ENCODE measurements around the gene KDM1B.

KDM1B gene

GRCh38 chr6:18269253-18269652 lies 114.0 kb downstream of the KDM1B start:
- TF ChIP-seq CTCF (IDR thresholded peaks at IDR 0.05) (no peak), ZFX (IDR thresholded peaks at IDR 0.05; ENCODE audit: borderline replicate concordance) (no peak)
- H3K27ac ChIP-seq = no peak overlapping the region

- no peak overlapping the region for H3K27ac ChIP-seq
- TF ChIP-seq CTCF (IDR thresholded peaks at IDR 0.05) (no peak), ZFX (IDR thresholded peaks at IDR 0.05; ENCODE audit: borderline replicate concordance) (no peak)
Measured at GRCh38 chr6:18269717-18270116, 114.5 kb downstream of the KDM1B start.

GRCh38 chr6:18270216-18270615 lies 115.0 kb downstream of the KDM1B start:
- TF ChIP-seq ZFX (IDR thresholded peaks at IDR 0.05; ENCODE audit: borderline replicate concordance) = no peak
- no peak for TF ChIP-seq CTCF (IDR thresholded peaks at IDR 0.05)

More at GRCh38 chr6:18270216-18270615, 115.0 kb downstream of the KDM1B start:
- H3K27ac ChIP-seq = no peak overlapping the region

Data from 22Rv1 (cell line).